SK-N-SH (cell line): ENCODE measurements around the gene OR8A1. TPM values are rescaled to one million over a fixed set of nuclear protein-coding genes. Genes with fewer than 3 reads are reported as not detected.

Experiments used
- CTCF ChIA-PET: fragments of 300-600, 350-600 bp; formaldehyde crosslinking; extraction: SDS; loops from one replicate; lab custom pipeline; 2021; lab: Yijun Ruan, JAX
- POLR2A ChIA-PET: fragments of 350-600 bp; sonication (Branson Sonifier 250); formaldehyde crosslinking; extraction: SDS; loops from one replicate; lab custom pipeline; 2020; ENCODE audit warnings: antibody characterized with exemption, inconsistent platforms; lab: Yijun Ruan, JAX
- DNase-seq: peaks from one replicate; pipeline ENCODE4 v3.0.0; 2012
- H2AFZ ChIP-seq: fragments of 200-600 bp; sonication (generic); 2 replicates; pipeline ENCODE4 v1.8.1; 2016; ENCODE audit warnings: antibody characterized with exemption, mild to moderate bottlenecking, low read depth
- H3F3A ChIP-seq: fragments of 200-600 bp; sonication (generic); replicated peaks from 2 replicates; pipeline ENCODE3; 2016; ENCODE audit warnings: antibody characterized with exemption, mild to moderate bottlenecking; ENCODE audit not compliant: insufficient read depth
- H3K27ac ChIP-seq, 2 experiments: fragments of 200-500 bp in 1 of 2; fragments of 200-600 bp in 1 of 2; sonication (Bioruptor generic) in 1 of 2; sonication (generic), shearing (Covaris generic) in 1 of 2; 2 replicates each; pipeline versions ENCODE4 v1.5.1 to v1.6.1; 2014 to 2016; ENCODE audit warnings: low read depth in 2 of 2, inconsistent platforms in 1 of 2, low read length in 1 of 2, mild to moderate bottlenecking in 1 of 2, mixed read lengths in 1 of 2
- H3K27me3 ChIP-seq: fragments of 200-600 bp; sonication (generic), shearing (Covaris generic); 2 replicates; pipeline ENCODE4 v1.6.1; 2016; ENCODE audit warnings: mixed run types; ENCODE audit not compliant: insufficient read depth
- H3K36me3 ChIP-seq, 2 experiments: fragments of 200-500 bp in 1 of 2; fragments of 200-600 bp in 1 of 2; sonication (Bioruptor generic) in 1 of 2; sonication (generic) in 1 of 2; replicated peaks in 1 of 2; 2 replicates each; pipeline versions ENCODE3 to v1.5.1; 2014 to 2016; ENCODE audit warnings: low read length in 1 of 2, mild to moderate bottlenecking in 1 of 2; ENCODE audit not compliant: insufficient read depth in 2 of 2, control insufficient read depth in 1 of 2
- H3K4me1 ChIP-seq, 2 experiments: fragments of 200-500 bp in 1 of 2; fragments of 200-600 bp in 1 of 2; sonication (Bioruptor generic) in 1 of 2; sonication (generic), shearing (Covaris generic) in 1 of 2; 2 replicates each; pipeline versions ENCODE4 v1.5.1 to v1.6.1; 2014 to 2016; ENCODE audit warnings: low read depth in 1 of 2, low read length in 1 of 2, mixed run types in 1 of 2; ENCODE audit not compliant: insufficient read depth in 2 of 2, control insufficient read depth in 1 of 2
- H3K4me2 ChIP-seq: fragments of 200-600 bp; sonication (generic), shearing (Covaris generic); 2 replicates; pipeline ENCODE4 v1.6.1; 2017; ENCODE audit warnings: mixed run types
- H3K4me3 ChIP-seq, 2 experiments: fragments of 200-500 bp in 1 of 2; fragments of 200-600 bp in 1 of 2; sonication (Bioruptor generic) in 1 of 2; sonication (generic), shearing (Covaris generic) in 1 of 2; 2 replicates each; pipeline versions ENCODE4 v1.5.1 to v1.8.1; 2014 to 2016; ENCODE audit warnings: low read depth in 2 of 2, inconsistent platforms in 1 of 2, low read length in 1 of 2, mild to moderate bottlenecking in 1 of 2, mixed read lengths in 1 of 2, moderate library complexity in 1 of 2
- H3K79me2 ChIP-seq: fragments of 200-600 bp; sonication (generic); 2 replicates; pipeline ENCODE4 v1.8.1; 2017; ENCODE audit warnings: mild to moderate bottlenecking; ENCODE audit not compliant: insufficient read depth
- H3K9ac ChIP-seq: fragments of 200-600 bp; sonication (generic); 2 replicates; pipeline ENCODE4 v1.6.1; 2017; ENCODE audit warnings: mixed run types
- H3K9me2 ChIP-seq: fragments of 200-600 bp; sonication (generic); 2 replicates; pipeline ENCODE4 v1.6.1; 2017; ENCODE audit warnings: mixed run types
- H3K9me3 ChIP-seq: fragments of 200-600 bp; sonication (generic); 2 replicates; pipeline ENCODE4 v1.6.1; 2017; ENCODE audit warnings: mixed run types, mild to moderate bottlenecking, moderate library complexity
- H4K20me1 ChIP-seq: fragments of 200-600 bp; sonication (generic); 2 replicates; pipeline ENCODE4 v1.6.1; 2017; ENCODE audit warnings: mild to moderate bottlenecking, mixed run types; ENCODE audit not compliant: insufficient read depth
- ELF1 ChIP-seq: IDR thresholded peaks from 2 replicates; pipeline ENCODE4 v1.4.0; 2012
- EZH2phosphoT487 ChIP-seq: fragments of 200-600 bp; sonication (generic); IDR thresholded peaks from 2 replicates; pipeline ENCODE4 v1.6.1; 2017; ENCODE audit warnings: low read depth, mixed run types, mild to moderate bottlenecking, antibody characterized with exemption, moderate library complexity, borderline replicate concordance
- FOSL2 ChIP-seq: IDR thresholded peaks from 2 replicates; pipeline ENCODE4 v1.4.0; 2012; ENCODE audit warnings: low read depth, mild to moderate bottlenecking, moderate library complexity, borderline replicate concordance
- GABPA ChIP-seq: IDR thresholded peaks from 2 replicates; pipeline ENCODE4 v1.4.0; 2012; ENCODE audit warnings: low read depth, mild to moderate bottlenecking
- GATA2 ChIP-seq: sonication (generic); formaldehyde crosslinking; IDR thresholded peaks from 2 replicates; pipeline ENCODE4 v1.5.0; 2020; ENCODE audit warnings: mild to moderate bottlenecking, missing genetic modification reagents
- JUND ChIP-seq: IDR thresholded peaks from 2 replicates; pipeline ENCODE4 v1.4.0; 2012
- MAX ChIP-seq: IDR thresholded peaks from 2 replicates; pipeline ENCODE4 v1.4.0; 2012; ENCODE audit warnings: low read depth
- MEF2A ChIP-seq: IDR thresholded peaks from 2 replicates; pipeline ENCODE4 v1.4.0; 2012; ENCODE audit warnings: low read depth, borderline replicate concordance
- NFIC ChIP-seq: IDR thresholded peaks from 2 replicates; pipeline ENCODE4 v1.4.0; 2012; ENCODE audit warnings: borderline replicate concordance
- NRF1 ChIP-seq: IDR thresholded peaks from 2 replicates; pipeline ENCODE4 v1.6.1; 2012; ENCODE audit warnings: low read depth, mild to moderate bottlenecking, low read length
- RCOR1 ChIP-seq: fragments of 150-350 bp; IDR thresholded peaks from 2 replicates; pipeline ENCODE4 v1.6.1; 2017; ENCODE audit warnings: antibody characterized with exemption, low read length
- RXRA ChIP-seq: IDR thresholded peaks from 2 replicates; pipeline ENCODE4 v1.4.0; 2012; ENCODE audit warnings: low read depth, mild to moderate bottlenecking, borderline replicate concordance
- TCF12 ChIP-seq: IDR thresholded peaks from 2 replicates; pipeline ENCODE4 v1.4.0; 2012
- TEAD4 ChIP-seq: IDR thresholded peaks from 2 replicates; pipeline ENCODE4 v1.4.0; 2012; ENCODE audit warnings: mild to moderate bottlenecking, borderline replicate concordance; ENCODE audit not compliant: insufficient read depth
- WGBS: methylation state at CpG from one replicate; pipeline ENCODE4 v1.1.6; 2017; ENCODE audit warnings: low lambda C conversion rate; 5-methylcytosine and 5-hydroxymethylcytosine counted together
- polyA plus RNA-seq, 3 experiments: library from polyadenylated mRNA; depleted of rRNA; stranded (reverse); fragments of >200 nt; gene quantifications; 2 replicates each; pipeline ENCODE4 v1.2.3, GENCODE V29; 2012
- TF ChIP-seq, protein P1 (sequence below): IDR thresholded peaks from 2 replicates; pipeline ENCODE4 v1.6.1; 2012; ENCODE audit warnings: mild to moderate bottlenecking, low read depth, low read length, moderate library complexity
- TF ChIP-seq, protein P2 (sequence below): IDR thresholded peaks from 2 replicates; pipeline ENCODE4 v1.4.0; 2012; ENCODE audit warnings: low read depth, borderline replicate concordance
- TF ChIP-seq, protein P3 (sequence below): fragments of 150-350 bp; IDR thresholded peaks from 2 replicates; pipeline ENCODE4 v1.6.1; 2016; ENCODE audit warnings: mild to moderate bottlenecking, low read depth, low read length

OR8A1 gene
- polyA plus RNA-seq, 1 of the 3 experiments (the other 2 are of a cell fraction): not detected

- H3K79me2 ChIP-seq: no peaks in the 10 kb centered on the region
- H3K27me3 ChIP-seq: peaks cover 46% of the 10 kb centered on the region; the same call in 1 of the 2 replicates
- no peak overlapping the region for H3K9ac ChIP-seq
- no peaks in the 10 kb centered on the region for H3K9me3 ChIP-seq
- TF ChIP-seq MAX (no peak), EZH2phosphoT487 (no peak), FOSL2 (no peak), TEAD4 (no peak), NRF1 (no peak), GABPA (no peak), RCOR1 (no peak), ELF1 (no peak), NFIC (no peak), TCF12 (no peak), GATA2 (CRISPR knock-in tag) (no peak), JUND (no peak), MEF2A (no peak)
- TF ChIP-seq, protein P1, sequence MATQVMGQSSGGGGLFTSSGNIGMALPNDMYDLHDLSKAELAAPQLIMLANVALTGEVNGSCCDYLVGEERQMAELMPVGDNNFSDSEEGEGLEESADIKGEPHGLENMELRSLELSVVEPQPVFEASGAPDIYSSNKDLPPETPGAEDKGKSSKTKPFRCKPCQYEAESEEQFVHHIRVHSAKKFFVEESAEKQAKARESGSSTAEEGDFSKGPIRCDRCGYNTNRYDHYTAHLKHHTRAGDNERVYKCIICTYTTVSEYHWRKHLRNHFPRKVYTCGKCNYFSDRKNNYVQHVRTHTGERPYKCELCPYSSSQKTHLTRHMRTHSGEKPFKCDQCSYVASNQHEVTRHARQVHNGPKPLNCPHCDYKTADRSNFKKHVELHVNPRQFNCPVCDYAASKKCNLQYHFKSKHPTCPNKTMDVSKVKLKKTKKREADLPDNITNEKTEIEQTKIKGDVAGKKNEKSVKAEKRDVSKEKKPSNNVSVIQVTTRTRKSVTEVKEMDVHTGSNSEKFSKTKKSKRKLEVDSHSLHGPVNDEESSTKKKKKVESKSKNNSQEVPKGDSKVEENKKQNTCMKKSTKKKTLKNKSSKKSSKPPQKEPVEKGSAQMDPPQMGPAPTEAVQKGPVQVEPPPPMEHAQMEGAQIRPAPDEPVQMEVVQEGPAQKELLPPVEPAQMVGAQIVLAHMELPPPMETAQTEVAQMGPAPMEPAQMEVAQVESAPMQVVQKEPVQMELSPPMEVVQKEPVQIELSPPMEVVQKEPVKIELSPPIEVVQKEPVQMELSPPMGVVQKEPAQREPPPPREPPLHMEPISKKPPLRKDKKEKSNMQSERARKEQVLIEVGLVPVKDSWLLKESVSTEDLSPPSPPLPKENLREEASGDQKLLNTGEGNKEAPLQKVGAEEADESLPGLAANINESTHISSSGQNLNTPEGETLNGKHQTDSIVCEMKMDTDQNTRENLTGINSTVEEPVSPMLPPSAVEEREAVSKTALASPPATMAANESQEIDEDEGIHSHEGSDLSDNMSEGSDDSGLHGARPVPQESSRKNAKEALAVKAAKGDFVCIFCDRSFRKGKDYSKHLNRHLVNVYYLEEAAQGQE: no peak
- no peaks in the 10 kb centered on the region for H3F3A ChIP-seq
- H3K4me2 ChIP-seq: no peak overlapping the region
- H3K9me2 ChIP-seq: no peaks in the 10 kb centered on the region
- CTCF ChIA-PET: interaction anchor here (0.6 to 2.6 kb wide), 3 partner anchors 156 to 511 kb away, joined by 3 to 19 read pairs (median 3); no protein-coding TSS in a partner anchor
- no peak overlapping the region for H3K4me3 ChIP-seq
- POLR2A ChIA-PET: no interaction called here
- 8% methylated on average over 2 of the region's 2 CpGs for WGBS
- no peaks in the 10 kb centered on the region for H4K20me1 ChIP-seq
- no peak overlapping the region for H2AFZ ChIP-seq
- no peak for DNase-seq
- no peaks in the 10 kb centered on the region for H3K36me3 ChIP-seq
- no peak overlapping the region for H3K27ac ChIP-seq
- H3K4me1 ChIP-seq: no peaks in the 10 kb centered on the region
Observed at GRCh38 chr11:124582565-124582964, 12.8 kb downstream of the OR8A1 start.

DNA sequence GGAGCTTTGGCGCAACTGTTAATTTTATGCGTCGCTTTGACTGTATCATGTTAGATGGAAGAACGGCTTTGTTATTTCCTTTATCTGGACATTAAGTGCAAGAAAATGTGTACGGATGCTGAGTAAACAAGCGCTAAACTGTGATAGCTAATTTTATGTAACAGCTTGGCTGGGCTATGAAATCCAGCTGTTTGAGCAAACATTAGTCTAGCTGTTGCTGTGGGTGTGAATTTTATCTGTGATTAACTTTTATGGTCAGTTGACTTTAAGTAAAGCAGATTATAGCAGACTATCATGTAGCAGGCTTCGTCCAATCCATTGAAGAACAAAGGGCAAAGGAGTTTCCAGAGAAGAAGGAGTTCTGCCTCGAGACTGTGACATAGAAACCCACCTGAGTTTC is 14.0 kb downstream of the OR8A1 start:
- H3K9ac ChIP-seq: no peak overlapping the region
- no peaks in the 10 kb centered on the region for H3K9me2 ChIP-seq
- H3F3A ChIP-seq: no peaks in the 10 kb centered on the region
- no peak for DNase-seq
- H3K9me3 ChIP-seq: no peaks in the 10 kb centered on the region
- no peak overlapping the region for H2AFZ ChIP-seq
- H3K27me3 ChIP-seq: peaks cover 46% of the 10 kb centered on the region; the same call in 1 of the 2 replicates
- H3K79me2 ChIP-seq: no peaks in the 10 kb centered on the region
- no peak overlapping the region for H3K27ac ChIP-seq
- H4K20me1 ChIP-seq: no peaks in the 10 kb centered on the region
- H3K36me3 ChIP-seq: no peaks in the 10 kb centered on the region
- WGBS: 37% methylated on average over 8 of the region's 8 CpGs
- no peak overlapping the region for H3K4me3 ChIP-seq
- CTCF ChIA-PET: interaction anchor here (1.1 to 2.6 kb wide), 2 partner anchors 182 to 514 kb away, joined by 5 to 19 read pairs; no protein-coding TSS in a partner anchor
- POLR2A ChIA-PET: no interaction called here
- H3K4me1 ChIP-seq: no peaks in the 10 kb centered on the region
- no peak overlapping the region for H3K4me2 ChIP-seq
- TF ChIP-seq EZH2phosphoT487: no peak
- TF ChIP-seq MAX: no peak
- TF ChIP-seq GATA2 (CRISPR knock-in tag): no peak
- TF ChIP-seq FOSL2: no peak
- TF ChIP-seq, protein P1: no peak
- TF ChIP-seq, protein P2, sequence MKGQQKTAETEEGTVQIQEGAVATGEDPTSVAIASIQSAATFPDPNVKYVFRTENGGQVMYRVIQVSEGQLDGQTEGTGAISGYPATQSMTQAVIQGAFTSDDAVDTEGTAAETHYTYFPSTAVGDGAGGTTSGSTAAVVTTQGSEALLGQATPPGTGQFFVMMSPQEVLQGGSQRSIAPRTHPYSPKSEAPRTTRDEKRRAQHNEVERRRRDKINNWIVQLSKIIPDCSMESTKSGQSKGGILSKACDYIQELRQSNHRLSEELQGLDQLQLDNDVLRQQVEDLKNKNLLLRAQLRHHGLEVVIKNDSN: no peak
- TF ChIP-seq RXRA: no peak
- TF ChIP-seq GABPA: no peak
- TF ChIP-seq, protein P3, sequence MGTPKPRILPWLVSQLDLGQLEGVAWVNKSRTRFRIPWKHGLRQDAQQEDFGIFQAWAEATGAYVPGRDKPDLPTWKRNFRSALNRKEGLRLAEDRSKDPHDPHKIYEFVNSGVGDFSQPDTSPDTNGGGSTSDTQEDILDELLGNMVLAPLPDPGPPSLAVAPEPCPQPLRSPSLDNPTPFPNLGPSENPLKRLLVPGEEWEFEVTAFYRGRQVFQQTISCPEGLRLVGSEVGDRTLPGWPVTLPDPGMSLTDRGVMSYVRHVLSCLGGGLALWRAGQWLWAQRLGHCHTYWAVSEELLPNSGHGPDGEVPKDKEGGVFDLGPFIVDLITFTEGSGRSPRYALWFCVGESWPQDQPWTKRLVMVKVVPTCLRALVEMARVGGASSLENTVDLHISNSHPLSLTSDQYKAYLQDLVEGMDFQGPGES: no peak
- TF ChIP-seq TCF12: no peak
